Thymus (tissue), 2 donors: ENCODE data around the gene STPG4. TPM values are rescaled to one million over a fixed set of nuclear protein-coding genes. Genes with fewer than 3 reads are reported as not detected.

Experiments used
- polyA plus RNA-seq: library from polyadenylated mRNA; stranded (reverse); fragments of 200-250 nt; gene quantifications from one replicate; pipeline ENCODE4 v1.2.3, GENCODE V29; 2013
- total RNA-seq: library from RNA; stranded (reverse); fragments of 120-200 nt; gene quantifications from one replicate; pipeline ENCODE4 v1.2.4, GENCODE V29; 2013
- donor health status: healthy.

STPG4 gene
- total and polyA plus RNA-seq, 2 donors, result 0.05 to 0.14 TPM

Other genes starting within 250 kb of the STPG4 start
- gene MCFD2, start 239.5 kb downstream of the STPG4 start, total RNA-seq, result 46.7 TPM
- gene MCFD2, start 239.5 kb downstream of the STPG4 start, polyA plus RNA-seq, result 25.9 TPM
- gene TTC7A, start 214.1 kb downstream of the STPG4 start, total RNA-seq, result 40.6 TPM
- 27.7 TPM for gene TTC7A, start 214.1 kb downstream of the STPG4 start, polyA plus RNA-seq
- 601 TPM for gene CALM2, start 21.2 kb upstream of the STPG4 start, total RNA-seq
- gene CALM2, start 21.2 kb upstream of the STPG4 start, polyA plus RNA-seq, result 602 TPM
- gene EPCAM, start 214.0 kb upstream of the STPG4 start, total RNA-seq, result 14.2 TPM
- 34.1 TPM for gene EPCAM, start 214.0 kb upstream of the STPG4 start, polyA plus RNA-seq
- 65.4 TPM for gene MSH2, start 247.8 kb upstream of the STPG4 start, total RNA-seq
- gene MSH2, start 247.8 kb upstream of the STPG4 start, polyA plus RNA-seq, result 24.2 TPM